HG02970 (cell line): ENCODE measurements around the gene PLSCR5.

ENCODE experiments used
- ATAC-seq: cut with Tn5 transposase; IDR thresholded peaks from one replicate; pipeline ENCODE4 v1.9.1; 2021; ENCODE audit warnings: mild to moderate bottlenecking, moderate library complexity, moderate number of reproducible peaks; ENCODE audit not compliant: unreplicated experiment, low FRiP score

Gene PLSCR5

GRCh38 chr3:146589899-146590508, 15.1 kb downstream of the PLSCR5 start:
- no peak for ATAC-seq

- no peak for ATAC-seq
These were observed 20.0 kb downstream of the PLSCR5 start for GRCh38 chr3:146585156-146585555.

- no peak for ATAC-seq
These were observed 23.1 kb downstream of the PLSCR5 start for GRCh38 chr3:146581951-146582467.

- no peak for ATAC-seq
These were observed 24.0 kb downstream of the PLSCR5 start for GRCh38 chr3:146581080-146581601.

GRCh38 chr3:146577662-146578061, 27.5 kb downstream of the PLSCR5 start:
- ATAC-seq = no peak

- no peak for ATAC-seq
These were observed 29.5 kb downstream of the PLSCR5 start for GRCh38 chr3:146575636-146576035.

- no peak for ATAC-seq
These were observed 31.0 kb downstream of the PLSCR5 start for GRCh38 chr3:146574173-146574572.

- ATAC-seq = no peak
These were observed 35.8 kb downstream of the PLSCR5 start for GRCh38 chr3:146569314-146569713.

GRCh38 chr3:146566138-146566537, 39.0 kb downstream of the PLSCR5 start:
- ATAC-seq = no peak

- ATAC-seq = no peak
These were observed 43.3 kb downstream of the PLSCR5 start for GRCh38 chr3:146561879-146562278.

GRCh38 chr3:146561463-146561862, 43.7 kb downstream of the PLSCR5 start:
- ATAC-seq = no peak

GRCh38 chr3:146560678-146561077, 44.5 kb downstream of the PLSCR5 start:
- ATAC-seq = no peak

- no peak for ATAC-seq
These were observed 45.8 kb downstream of the PLSCR5 start for GRCh38 chr3:146559388-146559787.

- no peak for ATAC-seq
These were observed 46.4 kb downstream of the PLSCR5 start for GRCh38 chr3:146558781-146559180.

GRCh38 chr3:146557745-146558144, 47.4 kb downstream of the PLSCR5 start:
- no peak for ATAC-seq

GRCh38 chr3:146555311-146555710, 49.8 kb downstream of the PLSCR5 start:
- ATAC-seq = no peak

- ATAC-seq = no peak
These were observed 50.9 kb downstream of the PLSCR5 start for GRCh38 chr3:146554151-146554760.

- ATAC-seq = peak; percentile 82
These were observed 54.2 kb downstream of the PLSCR5 start for GRCh38 chr3:146550743-146551510.

- no peak for ATAC-seq
These were observed 55.0 kb downstream of the PLSCR5 start for GRCh38 chr3:146550070-146550615.

GRCh38 chr3:146547235-146547835, 57.8 kb downstream of the PLSCR5 start:
- no peak for ATAC-seq
